Esophagus muscularis mucosa (tissue), 3 donors: ENCODE data around the gene DDA1.

Source experiments
- POLR2A ChIP-seq: fragments of 450-650 bp; IDR thresholded peaks from one replicate; pipeline ENCODE4 v1.6.1; 2017; ENCODE audit warnings: antibody characterized with exemption, moderate library complexity, mild to moderate bottlenecking, low read depth
- POLR2AphosphoS5 ChIP-seq, 2 donors: sonication (generic); formaldehyde crosslinking; IDR thresholded peaks; one replicate each; pipeline ENCODE4 v1.6.1; 2017; ENCODE audit warnings: antibody characterized with exemption in 2 of 2
- TF ChIP-seq, protein P1 (sequence below), 3 experiments: fragments of 200-600 bp in 2 of 3; fragments of 450-650 bp in 1 of 3; sonication (generic) in 2 of 3; IDR thresholded peaks; one replicate each; pipeline ENCODE4 v1.5.1; 2017 to 2019; ENCODE audit warnings: antibody characterized with exemption in 3 of 3, mild to moderate bottlenecking in 2 of 3, moderate library complexity in 1 of 3

DNA sequence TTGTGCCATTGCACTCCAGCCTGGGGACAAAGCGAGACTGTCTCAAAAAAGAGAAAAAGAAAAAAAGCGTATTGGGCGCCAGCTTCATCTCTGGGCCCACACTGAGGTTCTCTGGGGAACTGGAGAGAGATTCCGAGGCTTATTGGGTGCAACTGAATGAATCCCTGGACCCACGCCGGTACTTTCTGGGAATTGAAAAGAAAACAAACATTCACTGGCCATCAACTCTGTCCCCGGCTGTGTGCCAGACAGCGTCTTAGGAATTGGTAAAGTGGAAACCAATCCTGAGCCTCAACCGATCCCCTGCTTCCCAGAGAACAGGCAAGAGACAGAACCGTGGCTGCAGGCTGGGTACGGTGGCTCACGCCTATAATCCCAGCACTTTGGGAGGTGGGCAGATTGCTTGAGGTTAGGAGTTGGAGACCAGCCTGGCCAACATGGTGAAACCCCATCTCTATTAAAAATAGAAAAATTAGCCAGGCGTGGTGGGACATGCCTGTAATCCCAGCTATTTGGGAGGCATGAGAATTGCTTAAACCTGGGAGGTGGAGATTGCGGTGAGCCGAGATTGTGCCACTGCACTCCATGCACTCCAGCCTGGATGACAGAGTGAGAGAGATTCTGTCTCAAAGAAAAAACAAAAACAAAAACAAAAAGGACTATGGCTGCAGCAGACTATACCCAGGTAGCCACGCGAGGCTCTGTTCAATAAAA, 16.7 kb downstream of the DDA1 start:
- TF ChIP-seq, protein P1, sequence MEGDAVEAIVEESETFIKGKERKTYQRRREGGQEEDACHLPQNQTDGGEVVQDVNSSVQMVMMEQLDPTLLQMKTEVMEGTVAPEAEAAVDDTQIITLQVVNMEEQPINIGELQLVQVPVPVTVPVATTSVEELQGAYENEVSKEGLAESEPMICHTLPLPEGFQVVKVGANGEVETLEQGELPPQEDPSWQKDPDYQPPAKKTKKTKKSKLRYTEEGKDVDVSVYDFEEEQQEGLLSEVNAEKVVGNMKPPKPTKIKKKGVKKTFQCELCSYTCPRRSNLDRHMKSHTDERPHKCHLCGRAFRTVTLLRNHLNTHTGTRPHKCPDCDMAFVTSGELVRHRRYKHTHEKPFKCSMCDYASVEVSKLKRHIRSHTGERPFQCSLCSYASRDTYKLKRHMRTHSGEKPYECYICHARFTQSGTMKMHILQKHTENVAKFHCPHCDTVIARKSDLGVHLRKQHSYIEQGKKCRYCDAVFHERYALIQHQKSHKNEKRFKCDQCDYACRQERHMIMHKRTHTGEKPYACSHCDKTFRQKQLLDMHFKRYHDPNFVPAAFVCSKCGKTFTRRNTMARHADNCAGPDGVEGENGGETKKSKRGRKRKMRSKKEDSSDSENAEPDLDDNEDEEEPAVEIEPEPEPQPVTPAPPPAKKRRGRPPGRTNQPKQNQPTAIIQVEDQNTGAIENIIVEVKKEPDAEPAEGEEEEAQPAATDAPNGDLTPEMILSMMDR (IDR thresholded peaks at IDR 0.05): no peak
- TF ChIP-seq POLR2A (no peak), POLR2AphosphoS5 (IDR thresholded peaks at IDR 0.05) (no peak)
